ENCODE results near the gene MAD1L1.
"Not testable (repeated sequence)": the region's sequence is repeated elsewhere in the genome, so short reads cannot be mapped to it uniquely, and the experiment has no call there.

MAD1L1 gene

DNA sequence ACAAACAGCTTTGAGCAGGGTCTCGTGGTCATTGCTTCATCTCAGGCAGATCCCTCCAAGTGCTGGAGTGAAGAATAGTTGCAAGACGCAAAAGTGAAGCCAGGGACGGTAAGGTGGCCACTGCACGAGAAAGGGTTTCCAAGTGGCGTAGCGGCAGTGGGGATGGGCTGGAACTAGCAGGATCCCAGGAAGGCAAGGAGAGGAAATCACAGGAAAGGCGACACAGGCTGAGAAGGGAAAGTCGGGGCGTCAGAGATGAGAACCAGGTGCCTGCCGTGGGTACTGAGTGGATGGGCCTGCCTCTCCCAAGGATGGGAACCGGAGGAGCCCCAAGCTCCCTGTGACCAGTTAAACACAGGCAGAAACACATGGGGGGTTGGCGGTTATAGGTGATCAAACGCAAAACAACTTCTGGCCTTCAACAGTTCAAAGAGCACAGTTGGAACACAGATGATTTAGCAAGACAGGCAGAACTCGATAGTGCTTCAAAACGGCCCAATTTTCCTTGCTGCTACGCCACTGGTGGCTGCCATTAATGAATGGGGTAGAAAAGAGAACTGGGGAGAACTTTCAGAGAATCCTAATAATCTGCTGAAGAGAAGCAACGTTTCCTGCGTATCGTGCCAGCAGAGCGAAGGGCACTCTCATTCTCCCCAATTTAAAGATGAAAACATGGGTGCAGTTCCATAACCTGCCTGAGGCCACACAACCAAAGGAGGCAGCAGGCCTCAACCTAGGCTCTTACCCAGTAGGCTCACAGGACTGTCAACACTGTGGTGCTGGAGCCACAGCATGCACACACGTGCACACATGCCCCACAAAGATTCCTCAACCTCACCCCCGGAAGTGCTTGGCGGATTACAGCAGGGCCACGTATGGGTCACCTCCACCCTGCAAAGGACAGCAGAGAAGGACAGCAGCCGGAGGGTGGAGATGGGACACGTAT lies 61.9 kb downstream of the MAD1L1 start:
- no peak for DNase-seq

GRCh38 chr7:2169923-2170575 lies 62.7 kb downstream of the MAD1L1 start:
- DNase-seq = no peak

DNA sequence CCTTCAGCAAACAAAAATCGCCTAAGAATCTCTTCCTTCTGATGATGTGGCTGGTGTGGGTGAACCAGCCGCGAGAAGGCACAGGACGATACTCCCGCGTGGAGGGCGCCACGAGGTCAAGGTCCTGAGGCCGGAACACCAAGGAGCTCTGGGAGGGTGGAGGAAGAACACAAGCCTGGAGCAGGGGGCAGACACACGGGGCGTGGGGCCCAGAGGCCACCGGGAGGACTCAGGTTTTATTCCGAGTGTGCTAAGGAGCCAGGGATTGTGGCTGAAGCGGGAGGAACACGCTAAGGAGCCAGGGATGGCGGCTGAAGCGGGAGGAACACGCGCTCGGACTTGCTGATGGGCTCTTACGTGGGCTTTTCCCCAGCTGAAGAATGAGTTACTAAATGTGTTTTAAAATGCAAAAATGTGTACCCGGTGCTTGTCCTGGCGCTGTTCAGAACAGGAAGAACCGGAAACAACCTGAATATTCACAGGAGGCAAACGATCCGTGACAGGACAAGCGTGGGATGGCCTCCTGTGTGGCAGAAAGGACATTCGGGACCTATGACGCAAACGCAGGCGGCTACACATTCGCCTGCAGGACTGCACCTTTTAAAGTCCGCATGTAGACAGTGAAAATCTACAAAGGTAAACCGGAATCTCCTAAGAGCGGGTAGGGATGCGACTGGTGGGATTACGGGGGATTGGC lies 64.0 kb downstream of the MAD1L1 start:
- DNase-seq = no peak

GRCh38 chr7:2166625-2167280 lies 66.0 kb downstream of the MAD1L1 start:
- DNase-seq = no peak

- DNase-seq = no peak
These were observed 66.8 kb downstream of the MAD1L1 start for GRCh38 chr7:2165610-2166594.

GRCh38 chr7:2165239-2165609 lies 67.5 kb downstream of the MAD1L1 start:
- no peak for DNase-seq

- DNase-seq = no peak
These were observed 68.1 kb downstream of the MAD1L1 start for GRCh38 chr7:2164646-2165045.

DNA sequence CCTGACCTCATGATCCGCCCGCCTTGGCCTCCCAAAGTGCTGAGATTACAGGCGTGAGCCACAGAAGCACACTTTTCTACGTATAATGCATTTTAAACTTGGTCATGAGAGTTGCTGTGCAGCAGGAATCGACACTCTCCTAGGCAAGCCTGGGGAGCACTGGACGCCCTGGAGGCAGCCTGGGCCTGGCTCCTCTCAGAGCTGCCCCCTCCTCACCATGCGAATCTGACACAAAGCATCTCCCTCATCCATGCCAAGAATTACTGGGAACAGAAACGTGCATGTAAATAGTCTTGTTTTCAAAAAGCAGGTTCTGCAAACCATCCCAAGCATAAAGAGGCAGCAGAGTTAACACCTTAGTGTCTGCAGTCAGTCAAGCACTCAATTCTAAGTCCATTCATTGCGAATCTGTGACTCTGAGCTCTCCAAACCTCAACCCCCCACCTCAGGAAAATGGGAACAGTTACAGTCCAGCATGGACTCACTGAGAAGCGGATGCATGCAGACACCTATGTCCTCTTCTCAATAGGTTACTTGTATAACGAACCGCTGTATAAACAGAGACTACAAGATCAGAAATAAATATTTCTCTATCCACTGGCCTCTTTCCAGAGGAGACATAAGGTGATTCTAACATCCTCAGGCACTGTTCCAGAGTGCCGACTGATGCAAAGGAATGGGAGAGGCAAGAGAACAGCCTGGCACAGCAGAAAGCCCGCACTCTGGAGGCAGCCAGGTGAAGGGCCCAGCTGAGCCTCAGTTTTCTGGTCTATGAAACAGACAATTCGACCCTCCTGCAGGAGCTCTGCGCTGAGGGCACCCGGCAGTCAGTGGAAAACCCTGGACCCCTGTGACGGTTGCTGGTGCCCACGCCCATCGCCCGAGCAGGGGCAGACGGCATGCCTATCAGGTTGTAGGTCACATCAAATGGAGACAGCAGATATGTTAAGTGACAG lies 68.9 kb downstream of the MAD1L1 start:
- DNase-seq = no peak

- DNase-seq = no peak
These were observed 69.8 kb downstream of the MAD1L1 start for GRCh38 chr7:2162959-2163358.

DNA sequence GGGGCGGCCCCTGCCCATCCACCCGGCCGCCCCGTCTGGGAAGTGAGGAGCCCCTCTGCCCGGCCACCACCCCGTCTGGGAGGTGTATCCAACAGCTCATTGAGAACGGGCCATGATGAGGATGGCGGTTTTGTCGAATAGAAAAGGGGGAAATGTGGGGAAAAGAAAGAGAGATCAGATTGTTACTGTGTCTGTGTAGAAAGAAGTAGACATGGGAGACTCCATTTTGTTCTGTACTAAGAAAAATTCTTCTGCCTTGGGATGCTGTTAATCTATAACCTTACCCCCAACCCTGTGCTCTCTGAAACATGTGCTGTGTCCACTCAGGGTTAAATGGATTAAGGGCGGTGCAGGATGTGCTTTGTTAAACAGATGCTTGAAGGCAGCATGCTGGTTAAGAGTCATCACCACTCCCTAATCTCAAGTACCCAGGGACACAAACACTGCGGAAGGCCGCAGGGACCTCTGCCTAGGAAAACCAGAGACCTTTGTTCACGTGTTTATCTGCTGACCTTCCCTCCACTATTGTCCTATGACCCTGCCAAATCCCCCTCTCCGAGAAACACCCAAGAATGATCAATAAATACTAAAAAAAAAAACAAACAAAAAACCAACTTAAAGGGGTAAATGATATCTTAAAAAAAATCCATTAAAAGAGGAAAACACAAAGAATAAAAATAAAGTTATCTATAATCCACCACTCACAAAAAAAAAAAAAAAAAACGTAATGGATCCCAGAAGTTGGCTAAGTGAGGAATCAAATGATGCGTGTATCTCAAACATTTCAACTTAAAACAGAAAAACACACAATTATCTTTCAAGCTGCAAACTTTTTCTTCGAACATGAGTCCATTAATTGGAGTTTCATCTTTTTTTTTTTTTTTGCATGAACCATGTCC lies 70.5 kb downstream of the MAD1L1 start:
- DNase-seq = not testable (repeated sequence)

DNA sequence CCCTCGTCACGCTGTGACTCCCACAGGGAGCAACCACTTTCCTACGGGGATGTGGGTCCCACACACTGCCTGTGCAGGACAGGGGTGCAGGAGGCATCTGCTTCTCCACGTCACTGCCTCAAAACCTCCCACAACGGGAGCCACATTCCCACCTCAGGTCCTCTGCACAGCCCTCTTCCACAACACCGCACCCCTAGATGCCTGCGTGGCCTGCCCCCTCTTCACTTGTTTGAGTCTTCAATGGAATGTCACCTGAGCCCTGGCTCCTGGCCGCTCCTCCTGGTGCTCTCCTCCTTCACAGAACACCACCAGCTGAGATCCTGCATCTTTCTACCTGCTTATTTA lies 73.6 kb downstream of the MAD1L1 start:
- DNase-seq = no peak

- DNase-seq = no peak
These were observed 74.2 kb downstream of the MAD1L1 start for GRCh38 chr7:2158331-2159175.

GRCh38 chr7:2157473-2158279 lies 75.1 kb downstream of the MAD1L1 start:
- DNase-seq = no peak

DNA sequence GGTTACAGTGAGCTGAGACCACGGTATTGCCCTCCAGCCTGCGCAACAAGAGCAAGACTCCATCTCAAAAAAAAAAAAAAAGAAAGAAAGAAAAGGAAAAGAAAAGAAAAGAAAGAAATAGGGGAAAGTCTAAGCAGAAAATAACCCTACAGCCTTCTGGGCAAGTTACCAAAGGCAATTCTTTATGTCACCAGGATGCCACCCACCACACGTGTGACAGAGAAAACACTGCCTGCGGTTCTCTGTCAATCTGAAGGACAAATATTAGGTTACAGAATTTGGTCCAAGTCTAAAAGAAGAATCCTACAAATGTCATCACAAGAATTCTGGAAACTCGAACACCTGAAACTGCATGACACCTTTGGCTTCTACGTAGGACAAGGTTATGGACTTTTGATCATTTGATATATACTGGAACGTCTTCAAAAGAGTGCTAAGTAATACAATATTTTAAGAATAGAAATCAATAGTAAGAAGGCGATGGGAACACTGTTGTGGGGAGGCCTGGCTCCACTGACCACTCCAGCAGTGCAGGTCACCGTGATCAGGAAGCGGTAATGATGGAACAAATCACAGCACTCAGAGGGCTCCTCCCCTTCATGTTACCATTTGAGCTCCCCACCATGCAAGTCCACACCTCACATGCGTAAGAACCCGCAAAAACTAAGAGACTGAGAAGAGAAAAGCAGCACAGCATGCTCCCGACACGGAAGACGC lies 75.8 kb downstream of the MAD1L1 start:
- DNase-seq = no peak

DNA sequence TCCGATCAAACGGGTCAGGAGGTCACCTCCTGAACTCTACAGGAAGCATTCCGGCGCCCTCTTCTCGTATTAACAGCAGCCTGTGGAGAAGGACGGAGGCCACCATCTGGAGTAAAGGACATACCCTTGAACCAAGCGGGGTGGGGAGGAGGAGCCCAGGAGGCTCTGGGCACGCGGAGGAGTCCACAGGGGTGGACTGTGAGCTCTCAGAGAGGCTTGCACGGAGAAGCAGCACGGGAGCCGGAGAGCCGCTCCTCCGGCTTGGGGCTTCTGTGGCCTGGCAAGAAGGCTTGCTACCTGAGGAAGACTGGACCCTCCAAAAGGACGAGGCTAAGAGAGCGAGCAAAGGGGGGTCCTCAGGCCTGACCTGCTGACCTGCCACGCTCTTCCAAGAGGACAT lies 77.9 kb downstream of the MAD1L1 start:
- DNase-seq = no peak

DNA sequence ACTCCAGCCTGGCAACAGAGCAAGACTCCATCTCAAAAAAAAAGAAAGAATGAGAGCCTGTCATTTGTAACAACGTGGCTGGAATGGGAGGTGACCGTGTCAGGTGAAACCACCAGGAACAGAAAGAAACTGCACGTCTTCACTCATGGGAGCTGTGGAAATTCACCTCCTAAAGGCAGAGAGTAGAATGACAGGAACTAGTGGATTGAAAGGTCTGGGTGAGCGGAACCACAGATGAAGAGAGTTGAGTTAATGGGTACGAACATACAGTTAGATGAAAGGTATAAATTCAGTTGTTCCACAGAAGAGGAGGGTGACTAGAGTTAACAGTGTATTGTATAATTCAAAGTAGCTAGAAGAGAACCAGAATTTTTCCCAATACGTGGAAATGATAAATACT lies 78.6 kb downstream of the MAD1L1 start:
- DNase-seq = no peak

DNA sequence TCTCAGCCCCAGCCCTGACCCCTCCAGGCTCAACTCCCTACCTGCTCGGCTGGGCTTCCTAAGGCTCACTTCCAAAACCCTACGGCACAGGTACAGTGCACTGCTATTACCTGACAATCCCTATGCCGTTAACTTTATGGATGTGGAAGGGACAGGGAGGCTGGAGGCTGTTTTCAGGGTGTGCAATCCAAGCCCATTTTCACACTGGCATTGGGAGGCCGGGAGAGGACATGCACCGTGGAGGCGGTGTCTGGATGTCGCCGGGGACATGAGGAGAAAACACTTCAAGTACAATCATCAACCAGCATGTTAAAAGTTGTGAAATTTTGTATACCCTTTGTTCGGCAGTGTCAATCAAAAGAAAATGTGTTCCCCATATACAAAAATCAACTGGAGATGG lies 80.1 kb downstream of the MAD1L1 start:
- no peak for DNase-seq
